Right atrium auricular region (tissue), 2 donors: Measurements from ENCODE around the gene DPYD. TPM values are rescaled to one million over a fixed set of nuclear protein-coding genes. Genes with fewer than 3 reads are reported as not detected.

ENCODE experiments used
- DNase-seq: peaks from one replicate; pipeline ENCODE4 v3.0.0-alpha.2; 2019; ENCODE audit warnings: low spot score
- H3K27ac ChIP-seq, 2 donors: fragments of 200-600 bp; sonication (generic); 1 replicate in 1 of 2; 2 replicates in 1 of 2; pipeline ENCODE4 v1.5.1; 2016 to 2019
- H3K27me3 ChIP-seq, 2 donors: fragments of 200-600 bp; sonication (generic); one replicate each; pipeline versions ENCODE4 v1.5.1 to v1.6.0; 2017 to 2019
- H3K36me3 ChIP-seq: fragments of 200-600 bp; sonication (generic); one replicate; pipeline ENCODE4 v1.5.1; 2016
- H3K4me1 ChIP-seq, 2 donors: fragments of 200-600 bp; sonication (generic); one replicate each; pipeline versions ENCODE4 v1.5.1 to v1.6.0; 2017 to 2019
- H3K4me3 ChIP-seq, 2 donors: fragments of 200-600 bp; sonication (generic); 1 replicate in 1 of 2; 2 replicates in 1 of 2; pipeline ENCODE4 v1.5.1; 2017 to 2019; ENCODE audit warnings: mild to moderate bottlenecking in 1 of 2, moderate library complexity in 1 of 2
- H3K9me3 ChIP-seq, 2 donors: fragments of 200-600 bp; sonication (generic); one replicate each; pipeline ENCODE4 v1.5.1; 2019
- total RNA-seq, 2 donors: library from RNA; depleted of rRNA; stranded (reverse); fragments of >200 nt; gene quantifications; one replicate each; pipeline ENCODE4 v1.1.0, GENCODE V29; 2016
- TF ChIP-seq, protein P1 (sequence below), 2 donors: fragments of 200-600 bp; sonication (generic); IDR thresholded peaks; one replicate each; pipeline ENCODE4 v1.5.1; 2019; ENCODE audit warnings: antibody characterized with exemption in 2 of 2

DPYD gene
- total RNA-seq, 2 donors from 2014 or later: 11.3 to 14.5 TPM

DNA sequence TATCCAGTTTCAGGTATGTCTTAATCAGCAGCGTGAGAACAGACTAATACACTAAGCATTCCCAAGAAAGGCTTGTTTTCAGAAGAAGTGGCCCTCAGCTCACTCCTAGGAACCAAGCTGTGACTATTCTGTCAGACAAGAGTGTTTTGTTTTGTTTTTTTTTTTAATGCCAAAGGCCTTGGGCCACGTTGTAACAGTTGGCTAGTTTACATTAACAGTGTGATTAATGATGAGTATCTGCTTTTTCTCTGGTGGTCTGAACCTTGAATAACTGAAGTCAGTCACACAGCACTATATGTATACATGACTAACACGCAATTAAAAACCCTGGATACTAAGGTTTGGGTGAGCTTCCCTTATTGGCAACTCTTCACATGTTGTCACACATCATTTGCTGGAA, 21.9 kb downstream of the DPYD start:
- no peaks in the 10 kb centered on the region for H3K36me3 ChIP-seq
- TF ChIP-seq, protein P1, sequence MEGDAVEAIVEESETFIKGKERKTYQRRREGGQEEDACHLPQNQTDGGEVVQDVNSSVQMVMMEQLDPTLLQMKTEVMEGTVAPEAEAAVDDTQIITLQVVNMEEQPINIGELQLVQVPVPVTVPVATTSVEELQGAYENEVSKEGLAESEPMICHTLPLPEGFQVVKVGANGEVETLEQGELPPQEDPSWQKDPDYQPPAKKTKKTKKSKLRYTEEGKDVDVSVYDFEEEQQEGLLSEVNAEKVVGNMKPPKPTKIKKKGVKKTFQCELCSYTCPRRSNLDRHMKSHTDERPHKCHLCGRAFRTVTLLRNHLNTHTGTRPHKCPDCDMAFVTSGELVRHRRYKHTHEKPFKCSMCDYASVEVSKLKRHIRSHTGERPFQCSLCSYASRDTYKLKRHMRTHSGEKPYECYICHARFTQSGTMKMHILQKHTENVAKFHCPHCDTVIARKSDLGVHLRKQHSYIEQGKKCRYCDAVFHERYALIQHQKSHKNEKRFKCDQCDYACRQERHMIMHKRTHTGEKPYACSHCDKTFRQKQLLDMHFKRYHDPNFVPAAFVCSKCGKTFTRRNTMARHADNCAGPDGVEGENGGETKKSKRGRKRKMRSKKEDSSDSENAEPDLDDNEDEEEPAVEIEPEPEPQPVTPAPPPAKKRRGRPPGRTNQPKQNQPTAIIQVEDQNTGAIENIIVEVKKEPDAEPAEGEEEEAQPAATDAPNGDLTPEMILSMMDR (IDR thresholded peaks at IDR 0.05): no peak
- DNase-seq: no peak
- H3K9me3 ChIP-seq: no peaks in the 10 kb centered on the region
- no peaks in the 10 kb centered on the region for H3K27me3 ChIP-seq
- no peak overlapping the region for H3K27ac ChIP-seq
- no peaks in the 10 kb centered on the region for H3K4me1 ChIP-seq
- no peak overlapping the region for H3K4me3 ChIP-seq

DNA sequence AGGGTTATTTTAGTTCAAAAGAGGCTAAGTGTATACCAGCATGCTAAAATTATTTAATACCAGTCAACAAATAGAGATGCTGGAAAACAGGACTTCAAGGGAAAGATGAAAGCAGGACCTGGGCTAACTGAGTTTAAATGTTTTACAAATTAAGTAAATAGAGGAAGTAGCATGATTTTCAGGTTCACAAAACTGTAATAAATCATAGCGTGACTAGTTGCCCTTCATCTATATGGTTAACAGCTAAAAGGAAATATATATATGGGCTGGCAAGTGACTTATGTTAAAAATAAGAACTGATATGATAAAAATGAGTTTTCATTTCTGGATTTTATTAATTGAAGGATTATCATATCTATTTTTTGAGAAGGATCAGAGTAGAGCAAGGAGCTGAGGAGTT, 25.6 kb downstream of the DPYD start:
- Histone ChIP-seq H3K9me3 (peaks cover 0 to 3% of the 10 kb centered on the region in 2 donors), H3K4me3 (no peak overlapping the region), H3K27me3 (no peaks in the 10 kb centered on the region), H3K4me1 (no peaks in the 10 kb centered on the region), H3K36me3 (no peaks in the 10 kb centered on the region), H3K27ac (no peak overlapping the region)
- TF ChIP-seq, protein P1 (IDR thresholded peaks at IDR 0.05): no peak
- no peak for DNase-seq

DNA sequence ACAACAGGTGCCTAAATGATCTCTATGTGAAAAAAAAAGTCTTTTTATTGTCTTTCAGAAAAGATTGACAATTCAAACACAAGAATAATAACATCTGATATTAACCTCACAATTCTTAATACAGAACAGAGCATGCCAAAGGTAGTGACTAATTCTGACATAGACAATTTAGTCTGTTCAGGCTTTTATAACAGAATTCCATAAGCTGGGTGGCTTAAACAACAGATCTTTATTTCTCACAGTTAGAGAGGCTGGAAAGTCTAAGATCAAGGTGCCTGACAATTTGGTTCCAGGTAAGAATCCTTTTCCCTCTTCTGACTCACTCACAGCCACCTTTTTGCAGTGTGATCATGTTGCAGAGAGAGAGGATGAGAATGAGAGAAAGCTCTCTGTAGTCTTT, 27.0 kb downstream of the DPYD start:
- H3K4me1 ChIP-seq: no peaks in the 10 kb centered on the region
- no peaks in the 10 kb centered on the region for H3K36me3 ChIP-seq
- H3K27me3 ChIP-seq: no peaks in the 10 kb centered on the region
- DNase-seq: no peak
- H3K27ac ChIP-seq: no peak overlapping the region
- TF ChIP-seq, protein P1 (IDR thresholded peaks at IDR 0.05): no peak
- H3K4me3 ChIP-seq: no peak overlapping the region
- H3K9me3 ChIP-seq: peaks cover 0 to 16% of the 10 kb centered on the region in 2 donors

DNA sequence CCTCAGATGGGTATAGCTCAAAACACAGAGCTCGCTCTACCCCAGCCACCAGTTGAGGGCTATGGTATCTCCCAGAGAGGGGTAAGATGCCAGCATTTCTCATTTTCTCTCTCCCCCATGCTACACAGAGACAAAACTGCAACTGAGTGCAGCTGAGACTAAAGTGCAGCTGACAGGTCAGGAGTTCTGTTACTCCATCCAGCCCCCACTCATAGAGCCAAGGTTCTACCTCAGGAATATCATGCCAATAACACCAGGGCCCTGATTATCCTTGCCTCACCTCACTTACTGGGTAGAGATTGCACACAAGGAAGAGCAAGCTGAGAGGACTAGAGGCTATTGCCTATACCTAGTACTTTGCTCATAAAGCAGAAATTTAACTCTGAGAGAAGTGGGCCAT, 34.6 kb downstream of the DPYD start:
- DNase-seq: no peak
- Histone ChIP-seq H3K4me3 (no peak overlapping the region), H3K27me3 (no peaks in the 10 kb centered on the region), H3K27ac (no peak overlapping the region), H3K9me3 (peaks cover 0 to 29% of the 10 kb centered on the region in 2 donors), H3K36me3 (peaks cover under 1% of the 10 kb centered on the region), H3K4me1 (no peaks in the 10 kb centered on the region)
- TF ChIP-seq, protein P1 (IDR thresholded peaks at IDR 0.05): no peak

DNA sequence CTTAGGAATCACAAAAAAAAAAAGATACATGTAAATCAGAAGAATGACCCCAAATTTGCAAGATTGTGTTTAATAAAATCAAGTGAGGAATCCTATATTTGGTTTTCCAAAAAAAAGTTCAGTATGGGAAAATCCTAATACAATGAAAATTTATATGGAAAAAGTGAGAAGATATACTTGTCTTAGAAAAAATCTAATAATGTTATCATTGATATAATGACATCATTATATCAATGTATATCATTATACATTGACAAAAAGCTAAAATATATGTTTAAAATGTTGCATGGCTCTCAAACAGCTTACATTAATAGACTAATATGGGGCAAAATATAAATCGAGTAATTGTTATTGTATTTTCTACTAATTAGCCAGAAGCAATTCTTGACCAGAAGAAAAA, 37.0 kb downstream of the DPYD start:
- Histone ChIP-seq H3K9me3 (peaks cover 0 to 13% of the 10 kb centered on the region in 2 donors), H3K4me3 (no peak overlapping the region), H3K4me1 (no peaks in the 10 kb centered on the region), H3K27me3 (no peaks in the 10 kb centered on the region), H3K27ac (no peak overlapping the region), H3K36me3 (peaks cover 7% of the 10 kb centered on the region)
- no peak for DNase-seq
- TF ChIP-seq, protein P1 (IDR thresholded peaks at IDR 0.05): no peak

DNA sequence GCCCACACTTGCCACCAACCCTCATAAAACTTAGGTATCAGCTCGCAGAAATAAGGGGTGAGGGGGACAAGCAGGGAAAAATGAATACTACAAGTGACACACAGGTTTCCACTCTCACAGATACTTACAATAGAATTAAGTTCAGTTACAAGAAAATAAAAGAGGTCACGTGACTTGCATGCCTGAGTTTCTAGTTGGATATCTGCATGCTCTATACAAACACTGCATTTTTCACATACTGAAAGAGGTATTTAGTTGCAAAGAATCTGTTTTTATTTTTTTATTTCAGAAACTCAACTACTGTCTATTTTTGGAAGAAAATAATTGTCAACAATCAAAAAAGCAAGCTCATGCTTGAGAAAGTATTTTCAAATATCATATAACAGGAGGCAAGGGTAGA, 43.5 kb downstream of the DPYD start:
- no peaks in the 10 kb centered on the region for H3K4me1 ChIP-seq
- H3K36me3 ChIP-seq: peaks cover 7% of the 10 kb centered on the region
- no peaks in the 10 kb centered on the region for H3K27me3 ChIP-seq
- no peak overlapping the region for H3K4me3 ChIP-seq
- TF ChIP-seq, protein P1 (IDR thresholded peaks at IDR 0.05): no peak
- no peaks in the 10 kb centered on the region for H3K9me3 ChIP-seq
- no peak overlapping the region for H3K27ac ChIP-seq
- DNase-seq: no peak
